Head of caudate nucleus (tissue), 42 donors: Measurements from ENCODE around the gene NNAT.
"Not testable (repeated sequence)": the region's sequence is repeated elsewhere in the genome, so short reads cannot be mapped to it uniquely, and the experiment has no call there.

ENCODE experiments used
- DNase-seq, 42 donors: peaks; one replicate each; pipeline versions ENCODE4 v3.0.0 to v3.0.0-alpha.2; 2020 to 2021; ENCODE audit warnings: mixed read lengths in 7 of 42
- intact Hi-C: fragments of 100-400 bp; cut with DNase I; formaldehyde crosslinking; loops from one replicate; pipeline ENCODE4 v1.15.0; 2022

Gene NNAT, protein sequence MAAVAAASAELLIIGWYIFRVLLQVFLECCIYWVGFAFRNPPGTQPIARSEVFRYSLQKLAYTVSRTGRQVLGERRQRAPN

DNA sequence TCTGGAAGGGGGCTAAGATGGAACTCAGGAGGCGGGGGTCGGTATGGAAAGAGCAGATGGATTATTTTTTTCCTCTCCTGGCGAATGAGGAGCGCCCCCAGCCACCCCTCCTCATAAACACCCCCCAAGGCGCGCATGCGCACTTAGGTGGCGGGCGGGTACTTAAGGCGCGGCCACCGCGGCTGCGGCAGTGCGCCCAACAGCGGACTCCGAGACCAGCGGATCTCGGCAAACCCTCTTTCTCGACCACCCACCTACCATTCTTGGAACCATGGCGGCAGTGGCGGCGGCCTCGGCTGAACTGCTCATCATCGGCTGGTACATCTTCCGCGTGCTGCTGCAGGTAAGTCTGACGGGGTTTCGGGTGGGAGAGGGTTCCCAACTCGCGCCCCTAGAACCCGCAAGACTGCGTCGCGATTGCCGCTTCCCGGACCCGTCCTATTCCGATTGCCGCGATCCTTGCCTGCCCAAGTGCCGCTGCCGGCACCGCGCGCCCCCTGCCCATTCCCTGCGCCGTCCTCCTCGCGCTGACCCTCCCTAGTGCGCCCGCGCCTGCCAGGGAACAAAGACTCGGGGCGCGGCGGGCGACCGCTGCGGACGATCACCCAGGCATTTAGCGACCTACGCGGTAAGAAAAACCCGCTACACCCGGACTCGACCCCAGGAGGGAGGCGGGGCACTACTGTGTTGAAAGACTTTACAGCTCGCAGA, at the start of gene NNAT:
Gene NNAT (plus strand): TSS at position 190 of the 711 bp plus-strand sequence. CDS start 82 bp downstream, at position 272.
- peak in 40 of 42 donors; percentile 25 to 81 (median 64) for DNase-seq
- intact Hi-C loops = no loop called here

DNA sequence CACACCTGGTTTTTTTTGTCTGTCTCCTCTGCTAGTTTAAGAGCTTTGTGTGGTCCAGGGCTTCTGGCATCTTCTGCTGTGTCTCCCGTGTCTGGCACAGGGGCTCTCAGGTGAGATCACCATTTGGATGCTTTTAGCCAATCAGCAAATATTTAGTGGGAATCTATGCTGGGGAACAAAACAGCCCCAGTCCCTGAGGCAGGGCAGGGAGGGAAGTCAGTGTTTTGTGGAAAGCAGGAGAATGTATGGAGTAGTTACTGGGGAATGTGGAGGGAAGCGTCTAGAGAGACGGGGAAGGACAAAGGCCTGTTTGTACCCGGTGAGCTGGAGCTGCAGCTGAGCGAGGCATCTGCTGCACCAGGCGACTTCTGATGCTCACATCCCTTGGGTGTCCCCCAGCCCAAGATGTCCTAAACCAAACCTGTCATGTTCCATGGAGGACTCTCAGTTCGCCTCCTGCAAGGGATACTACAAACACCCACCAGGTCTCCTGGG, 49.3 kb upstream of the NNAT start:
- intact Hi-C loops = no loop called here
- peak in 3 of 42 donors; percentile 20 to 35 (median 23) for DNase-seq

GRCh38 chr20:37472435-37472834, 48.6 kb upstream of the NNAT start:
- intact Hi-C loops, DNase-seq: not testable (repeated sequence)

- intact Hi-C loops = no loop called here
- no peak for DNase-seq
These were observed 47.6 kb upstream of the NNAT start for GRCh38 chr20:37473249-37474000.

DNA sequence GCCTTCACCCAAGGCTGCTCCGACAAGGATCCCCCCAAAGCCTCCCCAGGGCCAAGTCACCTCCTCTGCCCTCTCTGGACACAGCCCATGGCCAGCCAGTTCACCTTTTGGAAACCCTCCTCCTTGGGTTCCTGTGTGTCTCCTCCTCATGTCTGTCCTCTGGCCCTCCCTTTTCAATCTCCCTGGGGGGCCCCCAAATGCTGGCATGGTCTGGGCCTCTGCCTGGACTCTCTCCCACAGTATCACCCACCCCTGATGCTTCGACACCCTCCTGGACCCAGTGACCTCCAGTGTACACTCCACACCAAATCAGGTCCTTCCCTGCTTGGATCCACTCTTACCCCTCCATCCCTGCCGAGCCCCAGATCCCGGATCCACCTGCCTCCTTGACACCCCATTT, 46.7 kb upstream of the NNAT start:
- DNase-seq = no peak
- intact Hi-C loops = no loop called here

GRCh38 chr20:37475252-37475651, 45.8 kb upstream of the NNAT start:
- DNase-seq = peak; percentile 19 to 90 (median 67)
- intact Hi-C loops = no loop called here

GRCh38 chr20:37477041-37477440, 44.0 kb upstream of the NNAT start:
- intact Hi-C loops = no loop called here
- no peak for DNase-seq

DNA sequence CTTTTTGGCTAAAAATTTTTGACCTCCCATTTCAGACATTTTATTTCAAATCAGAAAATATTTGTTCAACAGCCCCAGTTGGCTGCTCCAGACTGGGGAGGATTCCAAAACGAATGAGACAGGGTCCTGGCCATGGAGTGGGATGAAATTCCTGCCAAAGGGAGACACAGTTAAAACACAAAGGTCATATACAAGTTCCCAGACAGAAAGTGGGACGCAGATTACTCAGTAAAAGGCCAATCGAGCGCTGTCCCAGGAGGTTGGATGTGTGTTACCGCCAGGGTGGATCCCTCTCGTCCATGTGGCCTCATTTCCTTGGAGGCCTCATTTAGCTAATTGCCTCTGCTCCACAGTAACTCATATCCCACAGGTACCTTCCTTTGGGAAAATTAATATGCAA, 41.8 kb upstream of the NNAT start:
- no peak for DNase-seq
- intact Hi-C loops = no loop called here

- no peak for DNase-seq
- intact Hi-C loops = no loop called here
These were observed 40.9 kb upstream of the NNAT start for GRCh38 chr20:37479925-37480691.

DNA sequence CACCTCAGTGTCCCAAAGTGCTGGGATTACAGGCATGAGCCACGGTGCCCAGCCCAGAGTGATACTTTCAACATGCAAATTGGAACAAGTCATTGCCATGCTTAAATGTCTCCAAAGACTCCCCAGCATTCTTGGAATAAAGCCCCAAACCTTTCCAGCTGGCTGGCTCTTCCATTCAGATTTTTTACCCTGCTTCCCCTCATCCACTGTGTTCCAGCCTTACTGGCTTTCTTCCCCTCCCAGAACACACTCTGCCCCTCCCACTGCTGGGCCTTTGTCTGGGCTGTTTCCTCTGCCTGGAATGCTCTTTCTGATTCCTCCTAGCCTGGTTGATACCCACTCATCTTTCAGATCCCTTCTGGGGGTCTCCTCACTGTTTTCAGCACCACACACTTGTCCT, 40.1 kb upstream of the NNAT start:
- intact Hi-C loops = no loop called here
- peak in 6 of 42 donors; percentile 13 to 55 (median 30) for DNase-seq

- peak in 20 of 42 donors; percentile 10 to 73 (median 36) for DNase-seq
- intact Hi-C loops = no loop called here
These were observed 39.4 kb upstream of the NNAT start for GRCh38 chr20:37481610-37482009.

GRCh38 chr20:37484331-37484730, 36.7 kb upstream of the NNAT start:
- peak in 1 of 42 donors; percentile 11 for DNase-seq
- intact Hi-C loops = no loop called here

- intact Hi-C loops = not testable (repeated sequence)
- DNase-seq = peak in 2 of 42 donors; percentile 7 to 19
These were observed 34.8 kb upstream of the NNAT start for GRCh38 chr20:37486209-37486608.

- intact Hi-C loops = no loop called here
These were observed 30.2 kb upstream of the NNAT start for GRCh38 chr20:37490663-37491350.

DNA sequence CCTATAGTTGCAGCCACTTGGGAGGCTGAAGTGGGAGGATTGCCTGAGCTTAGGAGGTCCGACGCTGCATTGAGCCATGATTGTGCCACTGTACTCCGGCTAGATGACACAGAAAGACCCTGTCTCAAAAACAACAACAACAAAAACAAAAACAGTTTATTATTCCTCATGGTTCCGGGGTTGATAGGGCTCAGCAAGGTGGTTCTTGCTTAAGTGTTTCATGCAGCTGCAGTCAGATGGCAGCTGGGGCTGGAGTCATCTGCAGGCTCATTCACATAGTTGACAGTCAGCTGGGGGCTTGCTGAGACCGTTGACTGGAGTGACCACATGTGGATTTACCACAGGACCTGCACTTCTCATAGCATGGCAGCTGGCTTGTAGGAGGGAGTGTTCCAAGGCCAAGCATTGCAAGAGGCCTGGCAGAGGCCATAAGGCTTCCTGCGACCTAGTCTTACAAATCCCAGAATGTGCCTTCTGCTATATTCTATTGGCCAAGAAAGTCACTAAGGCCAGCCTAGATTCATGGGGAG, 28.9 kb upstream of the NNAT start:
- DNase-seq = peak in 2 of 42 donors; percentile 3 to 5
- intact Hi-C loops = no loop called here

More at GRCh38 chr20:37490663-37491350, 30.2 kb upstream of the NNAT start:
- DNase-seq = peak in 36 of 42 donors; percentile 13 to 79 (median 41)

GRCh38 chr20:37492945-37493344, 28.1 kb upstream of the NNAT start:
- intact Hi-C loops = no loop called here
- DNase-seq = peak in 1 of 42 donors; percentile 12

DNA sequence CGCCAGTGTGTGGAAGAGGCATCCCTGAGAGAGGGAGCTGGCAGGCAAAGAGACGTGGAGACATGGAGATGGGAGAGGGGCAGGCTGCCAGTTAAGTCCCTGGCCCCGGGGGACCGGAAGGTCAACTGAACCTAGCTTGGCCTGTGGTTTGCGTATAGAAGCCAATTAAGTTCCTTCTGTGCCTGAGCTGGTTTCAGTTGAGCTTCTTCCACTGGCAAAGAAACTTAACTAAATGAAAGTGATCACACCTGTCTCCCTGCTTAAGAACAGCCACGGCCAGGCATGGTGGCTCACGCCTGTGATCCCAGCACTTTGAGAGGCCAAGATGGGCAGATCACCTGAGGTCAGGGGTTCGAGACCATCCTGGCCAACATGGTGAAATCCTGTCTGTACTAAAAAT, 26.7 kb upstream of the NNAT start:
- DNase-seq = peak in 2 of 42 donors; percentile 3 to 8
- intact Hi-C loops = no loop called here

GRCh38 chr20:37494796-37495195, 26.3 kb upstream of the NNAT start:
- intact Hi-C loops = no loop called here
- peak in 2 of 42 donors; percentile 7 to 11 for DNase-seq
